ENCODE measurements around the gene IGFL2. TPM values are rescaled to one million over a fixed set of nuclear protein-coding genes. Genes with fewer than 3 reads are reported as not detected.

The IGFL2 gene
- total and polyA plus RNA-seq, 9 of the 15 experiments (the other 6 are each of a cell fraction or from before 2014, with no cell fraction given), result 0.42 to 1.7 (median 0.75) TPM; not detected in 2

DNA sequence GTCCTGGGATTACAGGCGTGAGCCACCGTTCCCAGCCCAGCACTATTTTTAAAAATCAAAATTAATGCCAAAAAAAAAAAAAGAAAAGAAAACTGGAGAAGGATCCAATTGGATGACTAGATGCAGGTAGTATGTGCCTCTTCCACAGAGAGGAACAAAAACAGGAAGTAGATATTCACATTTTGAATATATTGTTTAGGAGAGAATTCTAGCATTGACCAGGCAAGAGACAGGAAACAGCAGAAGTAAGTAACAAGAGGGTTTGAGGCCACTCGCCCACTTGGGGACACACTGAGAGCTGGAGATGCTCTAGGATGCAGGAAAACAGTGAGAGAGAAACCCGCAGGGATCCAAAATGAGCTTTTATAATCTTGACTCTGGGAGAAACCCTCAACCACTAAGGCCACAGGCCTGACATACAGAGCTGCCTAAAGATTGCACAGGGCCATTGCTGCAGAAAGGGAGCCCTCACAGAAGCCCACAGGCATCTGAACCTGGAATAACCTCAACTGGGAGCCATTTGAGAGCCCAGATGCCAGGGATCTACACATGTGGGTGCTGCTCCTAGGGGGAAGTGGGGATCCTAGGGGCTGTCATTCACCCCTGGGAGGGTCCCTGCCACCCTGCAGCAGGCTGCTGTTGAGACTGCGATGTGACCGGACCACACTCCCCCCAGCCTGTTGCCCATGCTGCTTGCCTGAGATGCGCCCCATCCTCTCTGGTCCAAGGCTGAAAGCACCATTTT lies 28.2 kb downstream of the IGFL2 start (continued):
- TF ChIP-seq, protein P1, sequence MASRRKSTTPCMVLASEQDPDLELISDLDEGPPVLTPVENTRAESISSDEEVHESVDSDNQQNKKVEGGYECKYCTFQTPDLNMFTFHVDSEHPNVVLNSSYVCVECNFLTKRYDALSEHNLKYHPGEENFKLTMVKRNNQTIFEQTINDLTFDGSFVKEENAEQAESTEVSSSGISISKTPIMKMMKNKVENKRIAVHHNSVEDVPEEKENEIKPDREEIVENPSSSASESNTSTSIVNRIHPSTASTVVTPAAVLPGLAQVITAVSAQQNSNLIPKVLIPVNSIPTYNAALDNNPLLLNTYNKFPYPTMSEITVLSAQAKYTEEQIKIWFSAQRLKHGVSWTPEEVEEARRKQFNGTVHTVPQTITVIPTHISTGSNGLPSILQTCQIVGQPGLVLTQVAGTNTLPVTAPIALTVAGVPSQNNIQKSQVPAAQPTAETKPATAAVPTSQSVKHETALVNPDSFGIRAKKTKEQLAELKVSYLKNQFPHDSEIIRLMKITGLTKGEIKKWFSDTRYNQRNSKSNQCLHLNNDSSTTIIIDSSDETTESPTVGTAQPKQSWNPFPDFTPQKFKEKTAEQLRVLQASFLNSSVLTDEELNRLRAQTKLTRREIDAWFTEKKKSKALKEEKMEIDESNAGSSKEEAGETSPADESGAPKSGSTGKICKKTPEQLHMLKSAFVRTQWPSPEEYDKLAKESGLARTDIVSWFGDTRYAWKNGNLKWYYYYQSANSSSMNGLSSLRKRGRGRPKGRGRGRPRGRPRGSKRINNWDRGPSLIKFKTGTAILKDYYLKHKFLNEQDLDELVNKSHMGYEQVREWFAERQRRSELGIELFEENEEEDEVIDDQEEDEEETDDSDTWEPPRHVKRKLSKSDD (conservative IDR thresholded peaks at IDR 0.05; ENCODE audit: low read length), result no peak
- TF ChIP-seq, protein P2, sequence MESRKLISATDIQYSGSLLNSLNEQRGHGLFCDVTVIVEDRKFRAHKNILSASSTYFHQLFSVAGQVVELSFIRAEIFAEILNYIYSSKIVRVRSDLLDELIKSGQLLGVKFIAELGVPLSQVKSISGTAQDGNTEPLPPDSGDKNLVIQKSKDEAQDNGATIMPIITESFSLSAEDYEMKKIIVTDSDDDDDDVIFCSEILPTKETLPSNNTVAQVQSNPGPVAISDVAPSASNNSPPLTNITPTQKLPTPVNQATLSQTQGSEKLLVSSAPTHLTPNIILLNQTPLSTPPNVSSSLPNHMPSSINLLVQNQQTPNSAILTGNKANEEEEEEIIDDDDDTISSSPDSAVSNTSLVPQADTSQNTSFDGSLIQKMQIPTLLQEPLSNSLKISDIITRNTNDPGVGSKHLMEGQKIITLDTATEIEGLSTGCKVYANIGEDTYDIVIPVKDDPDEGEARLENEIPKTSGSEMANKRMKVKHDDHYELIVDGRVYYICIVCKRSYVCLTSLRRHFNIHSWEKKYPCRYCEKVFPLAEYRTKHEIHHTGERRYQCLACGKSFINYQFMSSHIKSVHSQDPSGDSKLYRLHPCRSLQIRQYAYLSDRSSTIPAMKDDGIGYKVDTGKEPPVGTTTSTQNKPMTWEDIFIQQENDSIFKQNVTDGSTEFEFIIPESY (CRISPR knock-in tag; IDR thresholded peaks at IDR 0.05), result no peak
- TF ChIP-seq IFI16 (CRISPR knock-in tag; IDR thresholded peaks at IDR 0.05) (no peak), MAFK (IDR thresholded peaks at IDR 0.05; ENCODE audit: low read length) (no peak)

Data from K562 (cell line).